HG03558 (cell line): ENCODE data around the gene FAM184A.
"Not testable (repeated sequence)": the region's sequence is repeated elsewhere in the genome, so short reads cannot be mapped to it uniquely, and the experiment has no call there.

ENCODE experiments used
- ATAC-seq: cut with Tn5 transposase; IDR thresholded peaks from one replicate; pipeline ENCODE4 v1.9.1; 2021; ENCODE audit warnings: moderate number of reproducible peaks; ENCODE audit not compliant: unreplicated experiment; ENCODE audit errors: extremely low read depth

The FAM184A gene

GRCh38 chr6:119102901-119103300 is 24.4 kb upstream of the FAM184A start:
- no peak for ATAC-seq

GRCh38 chr6:119100115-119100514 is 21.7 kb upstream of the FAM184A start:
- ATAC-seq = no peak

- ATAC-seq = not testable (repeated sequence)
These were observed 19.4 kb upstream of the FAM184A start for GRCh38 chr6:119097815-119098361.

GRCh38 chr6:119096721-119097565 is 18.5 kb upstream of the FAM184A start:
- no peak for ATAC-seq

- ATAC-seq = no peak
These were observed 11.8 kb upstream of the FAM184A start for GRCh38 chr6:119090256-119090655.

- ATAC-seq = no peak
These were observed 6.3 kb upstream of the FAM184A start for GRCh38 chr6:119084784-119085183.

GRCh38 chr6:119083007-119083406 is 4.5 kb upstream of the FAM184A start:
- no peak for ATAC-seq

- no peak for ATAC-seq
These were observed 882 bp upstream of the FAM184A start for GRCh38 chr6:119079283-119079809.

GRCh38 chr6:119077643-119078375 is 655 bp downstream of the FAM184A start:
- peak; percentile 20 for ATAC-seq

GRCh38 chr6:119077391-119077642 is 1.1 kb downstream of the FAM184A start:
- no peak for ATAC-seq

GRCh38 chr6:119076576-119077390 is 1.7 kb downstream of the FAM184A start:
- ATAC-seq = no peak

GRCh38 chr6:119076173-119076572 is 2.3 kb downstream of the FAM184A start:
- ATAC-seq = no peak

- ATAC-seq = no peak
These were observed 3.1 kb downstream of the FAM184A start for GRCh38 chr6:119075200-119075981.

GRCh38 chr6:119073307-119074051 is 5.0 kb downstream of the FAM184A start:
- no peak for ATAC-seq

- no peak for ATAC-seq
These were observed 6.9 kb downstream of the FAM184A start for GRCh38 chr6:119071576-119071975.

GRCh38 chr6:119067091-119067490 is 11.4 kb downstream of the FAM184A start:
- ATAC-seq = no peak

GRCh38 chr6:119066517-119066916 is 11.9 kb downstream of the FAM184A start:
- no peak for ATAC-seq

- ATAC-seq = no peak
These were observed 12.5 kb downstream of the FAM184A start for GRCh38 chr6:119065955-119066354.

GRCh38 chr6:119065382-119065781 is 13.1 kb downstream of the FAM184A start:
- ATAC-seq = no peak
